ENCODE results near the gene MASP2.

- TF ChIP-seq, protein P1, sequence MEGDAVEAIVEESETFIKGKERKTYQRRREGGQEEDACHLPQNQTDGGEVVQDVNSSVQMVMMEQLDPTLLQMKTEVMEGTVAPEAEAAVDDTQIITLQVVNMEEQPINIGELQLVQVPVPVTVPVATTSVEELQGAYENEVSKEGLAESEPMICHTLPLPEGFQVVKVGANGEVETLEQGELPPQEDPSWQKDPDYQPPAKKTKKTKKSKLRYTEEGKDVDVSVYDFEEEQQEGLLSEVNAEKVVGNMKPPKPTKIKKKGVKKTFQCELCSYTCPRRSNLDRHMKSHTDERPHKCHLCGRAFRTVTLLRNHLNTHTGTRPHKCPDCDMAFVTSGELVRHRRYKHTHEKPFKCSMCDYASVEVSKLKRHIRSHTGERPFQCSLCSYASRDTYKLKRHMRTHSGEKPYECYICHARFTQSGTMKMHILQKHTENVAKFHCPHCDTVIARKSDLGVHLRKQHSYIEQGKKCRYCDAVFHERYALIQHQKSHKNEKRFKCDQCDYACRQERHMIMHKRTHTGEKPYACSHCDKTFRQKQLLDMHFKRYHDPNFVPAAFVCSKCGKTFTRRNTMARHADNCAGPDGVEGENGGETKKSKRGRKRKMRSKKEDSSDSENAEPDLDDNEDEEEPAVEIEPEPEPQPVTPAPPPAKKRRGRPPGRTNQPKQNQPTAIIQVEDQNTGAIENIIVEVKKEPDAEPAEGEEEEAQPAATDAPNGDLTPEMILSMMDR (IDR thresholded peaks at IDR 0.05), result no peak
- no peak for TF ChIP-seq POLR2A (IDR thresholded peaks at IDR 0.05)
Measured at GRCh38 chr1:10987840-10988417, 59.1 kb downstream of the MASP2 start.

Measured in esophagus squamous epithelium (tissue), 4 donors.